ENCODE measurements around the gene SV2B. TPM values are rescaled to one million over a fixed set of nuclear protein-coding genes. Genes with fewer than 3 reads are reported as not detected.

The SV2B gene
- total RNA-seq, 1 experiment from 2014 or later: 1.4 TPM

GRCh38 chr15:91237445-91237844 is 137.4 kb downstream of the SV2B start (continued):
- TF ChIP-seq HMGXB4 (CRISPR knock-in tag; IDR thresholded peaks at IDR 0.05) (no peak), ERG (CRISPR knock-in tag; IDR thresholded peaks at IDR 0.05) (no peak), NFATC4 (CRISPR knock-in tag; IDR thresholded peaks at IDR 0.05) (no peak), ATF3 (CRISPR knock-in tag; conservative IDR thresholded peaks at IDR 0.05) (no peak), ZNF138 (CRISPR knock-in tag; conservative IDR thresholded peaks at IDR 0.05) (no peak), ZNF512 (CRISPR knock-in tag; IDR thresholded peaks at IDR 0.05; ENCODE audit: borderline replicate concordance) (no peak)
- TF ChIP-seq, protein P1, sequence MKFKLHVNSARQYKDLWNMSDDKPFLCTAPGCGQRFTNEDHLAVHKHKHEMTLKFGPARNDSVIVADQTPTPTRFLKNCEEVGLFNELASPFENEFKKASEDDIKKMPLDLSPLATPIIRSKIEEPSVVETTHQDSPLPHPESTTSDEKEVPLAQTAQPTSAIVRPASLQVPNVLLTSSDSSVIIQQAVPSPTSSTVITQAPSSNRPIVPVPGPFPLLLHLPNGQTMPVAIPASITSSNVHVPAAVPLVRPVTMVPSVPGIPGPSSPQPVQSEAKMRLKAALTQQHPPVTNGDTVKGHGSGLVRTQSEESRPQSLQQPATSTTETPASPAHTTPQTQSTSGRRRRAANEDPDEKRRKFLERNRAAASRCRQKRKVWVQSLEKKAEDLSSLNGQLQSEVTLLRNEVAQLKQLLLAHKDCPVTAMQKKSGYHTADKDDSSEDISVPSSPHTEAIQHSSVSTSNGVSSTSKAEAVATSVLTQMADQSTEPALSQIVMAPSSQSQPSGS (CRISPR knock-in tag; IDR thresholded peaks at IDR 0.05; ENCODE audit: borderline replicate concordance, low read depth): no peak

GRCh38 chr15:91238644-91239425 is 138.8 kb downstream of the SV2B start:
- Mint-ChIP-seq H3K27me3 (ENCODE audit: low read depth) (peaks cover 2% of the 10 kb centered on the region; the same call in 1 of the 2 replicates), H3K4me3 (no peak overlapping the region), H3K27ac (no peak overlapping the region), H3K9me3 (no peaks in the 10 kb centered on the region), H3K4me1 (no peaks in the 10 kb centered on the region), H3K36me3 (no peaks in the 10 kb centered on the region)
- no peak for ATAC-seq
- TF ChIP-seq, protein P2, sequence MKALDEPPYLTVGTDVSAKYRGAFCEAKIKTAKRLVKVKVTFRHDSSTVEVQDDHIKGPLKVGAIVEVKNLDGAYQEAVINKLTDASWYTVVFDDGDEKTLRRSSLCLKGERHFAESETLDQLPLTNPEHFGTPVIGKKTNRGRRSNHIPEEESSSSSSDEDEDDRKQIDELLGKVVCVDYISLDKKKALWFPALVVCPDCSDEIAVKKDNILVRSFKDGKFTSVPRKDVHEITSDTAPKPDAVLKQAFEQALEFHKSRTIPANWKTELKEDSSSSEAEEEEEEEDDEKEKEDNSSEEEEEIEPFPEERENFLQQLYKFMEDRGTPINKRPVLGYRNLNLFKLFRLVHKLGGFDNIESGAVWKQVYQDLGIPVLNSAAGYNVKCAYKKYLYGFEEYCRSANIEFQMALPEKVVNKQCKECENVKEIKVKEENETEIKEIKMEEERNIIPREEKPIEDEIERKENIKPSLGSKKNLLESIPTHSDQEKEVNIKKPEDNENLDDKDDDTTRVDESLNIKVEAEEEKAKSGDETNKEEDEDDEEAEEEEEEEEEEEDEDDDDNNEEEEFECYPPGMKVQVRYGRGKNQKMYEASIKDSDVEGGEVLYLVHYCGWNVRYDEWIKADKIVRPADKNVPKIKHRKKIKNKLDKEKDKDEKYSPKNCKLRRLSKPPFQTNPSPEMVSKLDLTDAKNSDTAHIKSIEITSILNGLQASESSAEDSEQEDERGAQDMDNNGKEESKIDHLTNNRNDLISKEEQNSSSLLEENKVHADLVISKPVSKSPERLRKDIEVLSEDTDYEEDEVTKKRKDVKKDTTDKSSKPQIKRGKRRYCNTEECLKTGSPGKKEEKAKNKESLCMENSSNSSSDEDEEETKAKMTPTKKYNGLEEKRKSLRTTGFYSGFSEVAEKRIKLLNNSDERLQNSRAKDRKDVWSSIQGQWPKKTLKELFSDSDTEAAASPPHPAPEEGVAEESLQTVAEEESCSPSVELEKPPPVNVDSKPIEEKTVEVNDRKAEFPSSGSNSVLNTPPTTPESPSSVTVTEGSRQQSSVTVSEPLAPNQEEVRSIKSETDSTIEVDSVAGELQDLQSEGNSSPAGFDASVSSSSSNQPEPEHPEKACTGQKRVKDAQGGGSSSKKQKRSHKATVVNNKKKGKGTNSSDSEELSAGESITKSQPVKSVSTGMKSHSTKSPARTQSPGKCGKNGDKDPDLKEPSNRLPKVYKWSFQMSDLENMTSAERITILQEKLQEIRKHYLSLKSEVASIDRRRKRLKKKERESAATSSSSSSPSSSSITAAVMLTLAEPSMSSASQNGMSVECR (CRISPR knock-in tag; IDR thresholded peaks at IDR 0.05; ENCODE audit: borderline replicate concordance): no peak
- no peak for TF ChIP-seq FOXP1 (CRISPR knock-in tag; IDR thresholded peaks at IDR 0.05; ENCODE audit: borderline replicate concordance)
- TF ChIP-seq CTCF (IDR thresholded peaks at IDR 0.05): no peak
- TF ChIP-seq NFATC4 (CRISPR knock-in tag; IDR thresholded peaks at IDR 0.05): no peak
- TF ChIP-seq GRHL2 (CRISPR knock-in tag; IDR thresholded peaks at IDR 0.05; ENCODE audit: insufficient replicate concordance, severe bottlenecking): no peak
- TF ChIP-seq, protein P3, sequence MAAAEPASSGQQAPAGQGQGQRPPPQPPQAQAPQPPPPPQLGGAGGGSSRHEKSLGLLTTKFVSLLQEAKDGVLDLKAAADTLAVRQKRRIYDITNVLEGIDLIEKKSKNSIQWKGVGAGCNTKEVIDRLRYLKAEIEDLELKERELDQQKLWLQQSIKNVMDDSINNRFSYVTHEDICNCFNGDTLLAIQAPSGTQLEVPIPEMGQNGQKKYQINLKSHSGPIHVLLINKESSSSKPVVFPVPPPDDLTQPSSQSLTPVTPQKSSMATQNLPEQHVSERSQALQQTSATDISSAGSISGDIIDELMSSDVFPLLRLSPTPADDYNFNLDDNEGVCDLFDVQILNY (CRISPR knock-in tag; IDR thresholded peaks at IDR 0.05): no peak
- TF ChIP-seq AFF4 (CRISPR knock-in tag; IDR thresholded peaks at IDR 0.05; ENCODE audit: borderline replicate concordance): no peak
- TF ChIP-seq ZNF671 (CRISPR knock-in tag; IDR thresholded peaks at IDR 0.05): no peak
- CTCF ChIA-PET: interaction anchor here (0.7 to 1.6 kb wide), 4 partner anchors 9 to 237 kb away, joined by 3 to 12 read pairs (median 6); no protein-coding TSS in a partner anchor
- POLR2A ChIA-PET: no interaction called here
- no peak for DNase-seq (ENCODE audit: low spot score)

Measured in WTC11 (cell line).